Measurements from ENCODE around the gene L3HYPDH. TPM values are rescaled to one million over a fixed set of nuclear protein-coding genes. Genes with fewer than 3 reads are reported as not detected.

L3HYPDH gene
- 21.3 and 38.9 TPM in 2 replicates for total RNA-seq

DNA sequence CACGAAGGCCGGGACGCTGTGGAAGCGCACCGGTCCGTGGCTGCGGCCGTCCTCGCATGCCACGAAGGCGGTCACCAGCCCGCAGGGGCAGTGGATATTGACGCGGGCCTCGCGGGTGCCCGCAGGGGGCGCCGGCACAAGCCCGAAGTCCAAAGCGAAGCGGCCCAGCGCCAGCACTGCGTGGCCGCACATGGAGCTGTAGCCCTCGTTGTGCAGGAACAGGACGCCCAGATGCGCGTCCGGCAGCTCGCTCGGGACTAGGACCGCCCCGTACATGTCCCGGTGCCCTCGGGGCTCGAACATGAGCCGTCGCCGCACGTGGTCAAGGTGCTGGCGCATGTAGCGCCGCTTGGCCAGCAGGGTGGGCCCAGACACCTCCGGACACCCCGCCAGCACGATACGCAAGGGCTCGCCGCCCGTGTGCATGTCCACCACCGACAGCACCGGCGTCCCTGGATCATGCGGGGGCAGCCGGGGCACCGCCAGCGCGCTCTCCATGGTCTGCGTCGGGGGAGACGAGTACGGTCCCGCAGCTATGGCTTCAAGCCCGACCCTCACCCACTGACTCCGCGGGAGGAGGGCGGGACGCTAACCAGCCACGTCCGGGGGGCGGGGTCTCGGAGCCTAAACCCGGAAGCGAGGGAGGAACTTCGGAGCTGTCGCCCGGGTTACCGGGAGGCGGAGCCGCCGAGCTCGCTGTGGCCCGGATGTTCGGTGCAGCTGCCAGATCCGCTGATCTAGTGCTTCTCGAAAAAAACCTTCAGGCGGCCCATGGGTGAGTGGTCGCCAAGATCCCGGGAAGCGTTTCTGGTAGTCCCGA lies at the start of gene L3HYPDH, which contains the start of gene JKAMP:
L3HYPDH (minus strand) TSS at position 590 of the 820 bp plus-strand sequence; CDS start at position 498, 92 bp downstream.
JKAMP (plus strand) TSS at position 699 of the 820 bp plus-strand sequence; CDS start at position 772, 73 bp downstream.

DNA sequence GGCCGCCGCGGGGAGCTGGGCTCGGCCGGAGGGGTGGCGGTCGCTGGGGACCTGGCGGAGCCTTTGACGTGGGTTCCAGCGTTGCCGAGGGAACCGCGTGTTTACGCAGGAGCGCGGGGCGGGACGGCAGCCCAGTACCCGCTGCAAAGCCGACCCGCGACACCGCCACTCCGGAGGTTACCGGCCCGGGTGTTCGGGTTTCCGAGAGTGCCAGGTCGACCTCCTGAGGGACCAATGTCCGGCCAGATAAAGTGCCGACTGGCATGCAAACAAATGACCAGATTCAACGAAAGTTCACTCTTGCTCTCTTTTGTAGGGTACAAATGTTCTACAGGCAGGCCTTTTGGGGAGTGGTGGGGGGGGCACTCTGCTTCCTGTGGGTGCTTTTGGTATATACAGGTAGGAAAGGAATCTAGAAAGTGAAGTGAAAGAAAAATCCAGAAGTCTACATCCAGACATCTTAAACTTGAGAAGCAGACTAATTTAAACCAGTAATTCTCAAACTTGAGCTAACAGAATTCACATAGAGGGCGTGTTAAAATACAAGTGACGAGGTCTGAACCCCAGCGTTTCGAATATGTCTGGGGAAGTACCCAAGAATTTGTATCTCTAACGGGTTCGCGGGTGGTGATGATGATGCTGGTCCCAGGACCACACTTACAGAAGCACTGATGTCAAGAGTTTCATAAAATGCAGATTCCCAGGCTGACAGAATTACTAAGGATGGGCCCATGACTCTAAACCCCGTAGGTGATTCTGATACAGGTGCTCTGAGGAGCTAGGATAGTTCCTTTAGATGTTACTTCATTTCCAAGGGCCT lies 18.7 kb downstream of the L3HYPDH start, which contains the start of gene GPR135:
GPR135 (minus strand) TSS at position 65 of the 820 bp plus-strand sequence. CDS start 154 bp downstream, outside the sequence.

Other genes starting within 250 kb of the L3HYPDH start
- 1.0 and 2.6 TPM in 2 replicates for gene GPR135, start 19.0 kb downstream of the L3HYPDH start, total RNA-seq
- gene JKAMP, start 109 bp upstream of the L3HYPDH start, total RNA-seq: 55.5 and 148 TPM in 2 replicates
- gene CCDC175, start 92.4 kb upstream of the L3HYPDH start, total RNA-seq: not detected in 2 replicates

Measured in epithelial cell of alveolus of lung (primary cell).